ENCODE results near the gene PEA15.

PEA15 gene

DNA sequence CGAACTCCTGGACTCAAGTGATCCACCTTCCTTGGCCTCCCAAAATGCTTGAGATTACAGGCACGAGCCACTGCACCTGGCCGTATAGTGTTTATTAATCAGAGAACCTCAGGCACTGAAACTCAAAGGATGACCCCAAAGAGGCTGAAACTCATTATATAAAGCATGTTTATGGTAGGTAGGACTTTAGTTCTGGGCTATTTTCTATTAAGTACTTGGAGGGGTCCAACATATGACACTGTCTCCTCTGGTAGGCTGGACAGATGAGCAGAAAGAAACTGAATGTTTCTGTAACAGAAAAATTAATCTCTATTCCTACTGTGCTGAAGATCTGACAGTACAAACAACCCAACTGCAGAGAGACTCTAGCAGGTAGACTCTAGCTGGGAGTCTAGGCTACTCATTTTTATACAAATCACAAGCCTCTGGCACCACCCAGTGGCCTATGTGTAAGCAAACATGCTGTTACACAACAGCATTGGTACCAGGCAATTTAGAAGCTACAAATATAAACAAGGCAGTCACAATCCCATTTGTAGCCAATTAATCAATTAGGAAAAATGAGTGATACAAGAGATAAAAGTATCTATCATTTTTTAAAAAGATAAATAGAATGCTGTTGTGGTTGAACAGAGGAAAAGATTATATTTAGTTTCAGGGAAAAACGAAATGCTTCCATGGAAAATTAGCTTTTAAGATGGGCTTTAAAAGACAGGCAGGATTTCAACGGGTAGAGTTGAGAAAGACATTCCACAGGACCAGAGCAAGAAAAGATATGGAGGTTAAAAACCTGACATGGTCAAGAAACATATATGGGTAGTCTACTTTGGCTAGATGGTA is 46.7 kb downstream of the PEA15 start:
- TF ChIP-seq, protein P1, sequence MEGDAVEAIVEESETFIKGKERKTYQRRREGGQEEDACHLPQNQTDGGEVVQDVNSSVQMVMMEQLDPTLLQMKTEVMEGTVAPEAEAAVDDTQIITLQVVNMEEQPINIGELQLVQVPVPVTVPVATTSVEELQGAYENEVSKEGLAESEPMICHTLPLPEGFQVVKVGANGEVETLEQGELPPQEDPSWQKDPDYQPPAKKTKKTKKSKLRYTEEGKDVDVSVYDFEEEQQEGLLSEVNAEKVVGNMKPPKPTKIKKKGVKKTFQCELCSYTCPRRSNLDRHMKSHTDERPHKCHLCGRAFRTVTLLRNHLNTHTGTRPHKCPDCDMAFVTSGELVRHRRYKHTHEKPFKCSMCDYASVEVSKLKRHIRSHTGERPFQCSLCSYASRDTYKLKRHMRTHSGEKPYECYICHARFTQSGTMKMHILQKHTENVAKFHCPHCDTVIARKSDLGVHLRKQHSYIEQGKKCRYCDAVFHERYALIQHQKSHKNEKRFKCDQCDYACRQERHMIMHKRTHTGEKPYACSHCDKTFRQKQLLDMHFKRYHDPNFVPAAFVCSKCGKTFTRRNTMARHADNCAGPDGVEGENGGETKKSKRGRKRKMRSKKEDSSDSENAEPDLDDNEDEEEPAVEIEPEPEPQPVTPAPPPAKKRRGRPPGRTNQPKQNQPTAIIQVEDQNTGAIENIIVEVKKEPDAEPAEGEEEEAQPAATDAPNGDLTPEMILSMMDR (IDR thresholded peaks at IDR 0.05) = no peak
- no peaks in the 10 kb centered on the region for H3K27me3 ChIP-seq
- H3K27ac ChIP-seq = no peak overlapping the region
- peaks cover 12% of the 10 kb centered on the region for H3K36me3 ChIP-seq
- H3K4me1 ChIP-seq (ENCODE audit: control insufficient read depth in 1 of 2, insufficient read depth in 1 of 2, low read depth in 1 of 2, low read length in 1 of 2) = no peaks in the 10 kb centered on the region
- no peaks in the 10 kb centered on the region for H3K9me3 ChIP-seq
- H3K4me3 ChIP-seq (ENCODE audit: low read depth in 1 of 2, low read length in 1 of 2) = no peak overlapping the region

DNA sequence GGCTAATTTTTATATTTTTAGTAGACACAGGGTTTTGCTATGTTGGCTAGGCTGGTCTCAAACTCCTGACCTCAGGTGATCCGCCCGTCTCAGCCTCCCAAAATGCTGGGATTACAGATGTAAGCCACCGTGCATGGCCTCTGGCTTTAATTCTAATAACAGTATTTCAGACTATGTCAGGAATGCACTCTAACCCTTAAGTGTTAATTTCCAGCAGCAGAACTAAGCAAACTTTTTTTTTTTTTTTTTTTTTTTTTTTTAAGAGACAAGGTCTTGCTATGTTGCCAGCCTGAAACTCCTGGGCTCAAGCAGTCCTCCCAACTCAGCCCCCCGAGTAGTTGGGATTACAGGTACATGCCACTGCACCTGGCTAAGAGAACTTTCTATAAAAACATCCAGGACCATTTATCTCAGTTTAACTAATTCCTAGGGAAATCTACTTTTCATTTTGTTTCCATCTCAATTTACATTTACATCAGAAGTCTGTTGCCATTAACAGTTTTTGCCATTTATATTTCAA is 50.7 kb downstream of the PEA15 start:
- Histone ChIP-seq H3K27ac (no peak overlapping the region), H3K4me1 (ENCODE audit: control insufficient read depth in 1 of 2, insufficient read depth in 1 of 2, low read depth in 1 of 2, low read length in 1 of 2) (peaks cover 3 to 4% of the 10 kb centered on the region in 2 experiments), H3K27me3 (no peaks in the 10 kb centered on the region), H3K36me3 (peaks cover 12% of the 10 kb centered on the region), H3K9me3 (no peaks in the 10 kb centered on the region), H3K4me3 (ENCODE audit: low read depth in 1 of 2, low read length in 1 of 2) (no peak overlapping the region)
- TF ChIP-seq, protein P1 (IDR thresholded peaks at IDR 0.05) = no peak

DNA sequence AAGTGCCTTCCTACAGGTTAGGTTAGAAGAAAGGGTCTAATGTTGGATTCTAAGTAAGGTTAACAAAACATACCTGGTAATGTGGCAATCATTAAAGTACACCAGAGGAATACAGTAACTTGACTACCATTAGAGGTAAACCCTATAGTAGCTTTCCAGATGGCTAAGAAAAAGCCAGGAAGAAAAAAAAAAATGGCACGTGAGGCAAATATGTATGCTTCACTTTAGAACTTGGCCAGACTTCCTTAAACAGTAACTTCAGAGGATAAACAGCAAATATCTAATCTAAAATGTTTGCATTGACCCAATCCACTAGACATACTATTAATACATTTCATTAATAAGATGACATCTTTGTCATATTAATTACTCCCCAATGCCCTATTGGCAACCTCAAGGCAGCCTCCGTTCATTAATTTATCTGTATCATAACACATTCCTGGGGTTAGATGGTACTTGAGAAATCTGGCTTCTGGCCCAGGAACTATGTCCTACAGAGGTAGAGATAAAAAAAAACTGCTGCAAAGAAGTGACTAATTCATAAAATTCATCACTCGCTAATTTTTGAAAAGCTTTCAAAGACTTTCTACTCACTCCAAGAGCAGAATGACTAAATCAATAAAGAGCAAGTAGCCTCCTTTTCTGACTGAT is 51.3 kb downstream of the PEA15 start:
- TF ChIP-seq, protein P1 (IDR thresholded peaks at IDR 0.05) = no peak
- H3K27me3 ChIP-seq = no peaks in the 10 kb centered on the region
- no peak overlapping the region for H3K27ac ChIP-seq
- H3K36me3 ChIP-seq = peaks cover 10% of the 10 kb centered on the region
- H3K4me1 ChIP-seq (ENCODE audit: control insufficient read depth in 1 of 2, insufficient read depth in 1 of 2, low read depth in 1 of 2, low read length in 1 of 2) = peaks cover 10% of the 10 kb centered on the region in 2 experiments
- H3K4me3 ChIP-seq (ENCODE audit: low read depth in 1 of 2, low read length in 1 of 2) = no peak overlapping the region
- H3K9me3 ChIP-seq = no peaks in the 10 kb centered on the region

DNA sequence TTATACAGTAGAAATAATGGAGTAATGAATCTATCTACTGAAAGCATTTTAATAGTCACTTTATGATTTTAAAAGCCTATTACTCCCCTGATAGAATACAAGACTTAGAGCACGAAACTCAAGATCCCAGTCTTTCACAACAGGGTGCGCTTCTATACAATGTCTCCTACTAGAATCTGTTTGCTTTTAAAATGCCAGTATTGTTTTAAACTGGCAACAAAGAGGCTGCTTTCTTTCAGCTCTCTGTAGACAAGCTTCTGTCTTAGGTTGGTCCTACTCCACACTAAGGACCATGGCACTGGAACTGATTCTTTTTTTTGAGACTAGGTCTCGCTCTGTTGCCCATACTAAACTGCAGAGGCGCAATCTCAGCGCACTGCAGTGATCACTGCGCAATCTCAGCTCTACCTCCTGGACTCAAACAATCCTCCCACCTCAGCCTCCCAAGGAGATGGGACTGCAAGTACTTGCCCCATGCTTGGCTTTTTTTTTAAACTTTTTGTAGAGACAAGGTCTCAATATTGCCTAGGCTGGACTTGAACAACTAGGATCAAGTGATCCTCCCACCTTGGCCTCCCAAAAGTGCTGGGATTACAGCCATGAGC is 52.3 kb downstream of the PEA15 start:
- Histone ChIP-seq H3K9me3 (no peaks in the 10 kb centered on the region), H3K4me3 (ENCODE audit: low read depth in 1 of 2, low read length in 1 of 2) (no peak overlapping the region)

DNA sequence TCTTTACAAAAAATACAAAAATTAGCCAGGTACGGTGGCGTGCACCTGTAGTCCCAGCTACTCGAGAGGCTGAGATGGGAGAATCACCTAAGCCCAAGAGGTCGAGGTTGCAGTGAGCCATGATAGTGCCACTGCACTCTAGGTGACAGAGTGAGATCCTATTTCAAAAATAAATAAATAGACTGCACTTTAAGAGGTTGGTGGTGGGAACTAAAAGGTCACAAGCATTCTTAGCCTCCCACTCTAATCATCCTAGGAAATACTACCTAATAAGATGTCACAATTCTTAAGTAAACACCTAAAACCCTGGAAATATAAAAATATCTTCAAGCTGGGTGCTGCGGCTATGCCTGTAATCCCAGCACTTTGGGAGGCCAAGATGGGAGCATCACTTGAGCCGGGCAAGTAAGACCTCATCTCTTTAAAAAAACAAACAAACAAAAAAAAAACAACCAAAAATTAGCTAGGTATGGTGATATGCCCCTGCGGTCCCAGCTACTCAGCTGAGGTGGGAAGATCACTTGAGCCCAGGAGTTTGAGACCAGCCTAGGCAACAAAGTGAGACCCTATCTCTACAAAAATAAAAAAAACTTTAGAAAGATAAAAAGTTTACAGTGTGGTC is 53.1 kb downstream of the PEA15 start:
- TF ChIP-seq, protein P1 (IDR thresholded peaks at IDR 0.05) = no peak
- H3K4me3 ChIP-seq (ENCODE audit: low read depth in 1 of 2, low read length in 1 of 2) = no peak overlapping the region
- peaks cover 14 to 21% of the 10 kb centered on the region in 2 experiments for H3K4me1 ChIP-seq (ENCODE audit: control insufficient read depth in 1 of 2, insufficient read depth in 1 of 2, low read depth in 1 of 2, low read length in 1 of 2)
- no peak overlapping the region for H3K27ac ChIP-seq
- no peaks in the 10 kb centered on the region for H3K9me3 ChIP-seq
- peaks cover 4% of the 10 kb centered on the region for H3K36me3 ChIP-seq
- no peaks in the 10 kb centered on the region for H3K27me3 ChIP-seq

More for the DNA sequence above, 52.3 kb downstream of the PEA15 start:
- H3K36me3 ChIP-seq = peaks cover 4% of the 10 kb centered on the region
- no peak overlapping the region for H3K27ac ChIP-seq
- H3K27me3 ChIP-seq = no peaks in the 10 kb centered on the region
- H3K4me1 ChIP-seq (ENCODE audit: control insufficient read depth in 1 of 2, insufficient read depth in 1 of 2, low read depth in 1 of 2, low read length in 1 of 2) = peaks cover 14 to 16% of the 10 kb centered on the region in 2 experiments
- TF ChIP-seq, protein P1 (IDR thresholded peaks at IDR 0.05) = no peak
